Measurements from ENCODE around the gene KRT15. TPM values are rescaled to one million over a fixed set of nuclear protein-coding genes. Genes with fewer than 3 reads are reported as not detected.

Gene KRT15
- total and polyA plus RNA-seq, 2 of the 8 experiments (the other 6 are each of a cell fraction or from before 2014, with no cell fraction given), result 0.11 to 0.13 TPM

GRCh38 chr17:41490000-41490990, 28.4 kb downstream of the KRT15 start:
- 86% methylated on average over 10 of the region's 10 CpGs; no CpG with 5 or more reads in 1 of the 2 experiments for WGBS, 2 experiments (ENCODE audit: extremely low coverage in 1 of 2, insufficient coverage in 1 of 2, insufficient read length in 1 of 2, insufficient replicate concordance in 2 of 2, low coverage in 1 of 2, low lambda C conversion rate in 2 of 2, missing lambda C conversion rate in 1 of 2)
- H3K4me3 ChIP-seq (ENCODE audit: extremely low read depth in 1 of 4, insufficient read depth in 2 of 4, low read depth in 3 of 4, low read length in 4 of 4), result no peak overlapping the region
- H2BK120ac ChIP-seq (replicated peaks; ENCODE audit: low read depth, low read length), result no peak overlapping the region
- POLR2A ChIA-PET (ENCODE audit: partially characterized antibody), result interaction anchor here (0.6 to 1.3 kb wide), 4 partner anchors 10 to 199 kb away, joined by 3 to 5 read pairs (median 3); partner anchors contain the start of gene EIF1
- H4K5ac ChIP-seq (ENCODE audit: insufficient read length, low read depth, low read length), result no peak overlapping the region
- no peak overlapping the region for H3K4me2 ChIP-seq (ENCODE audit: insufficient read depth in 1 of 2, low read depth in 2 of 2, low read length in 2 of 2)
- no peaks in the 10 kb centered on the region for H3K9me3 ChIP-seq (ENCODE audit: insufficient read depth in 2 of 2, low read depth in 1 of 2, low read length in 1 of 2)
- H3K14ac ChIP-seq (ENCODE audit: insufficient read length), result no peak overlapping the region
- CTCF ChIA-PET (ENCODE audit: partially characterized antibody), result interaction anchor here (0.6 to 33.9 kb wide), 14 partner anchors 8 to 665 kb away, joined by 3 to 427 read pairs (median 3); partner anchors contain the start of gene KRT35
- no peaks in the 10 kb centered on the region for H3K79me1 ChIP-seq (ENCODE audit: low read depth, low read length)
- H3K23ac ChIP-seq (ENCODE audit: insufficient read length), result no peak overlapping the region
- H3K79me2 ChIP-seq (ENCODE audit: control insufficient read depth in 1 of 2, insufficient read depth in 2 of 2, low read length in 2 of 2), result no peaks in the 10 kb centered on the region
- no peak overlapping the region for H4K91ac ChIP-seq (replicated peaks; ENCODE audit: insufficient read length, low read length)
- H2AK5ac ChIP-seq (ENCODE audit: low read depth, low read length), result no peak overlapping the region
- no peak overlapping the region for H3K27ac ChIP-seq (ENCODE audit: low read depth, low read length)
- no peak overlapping the region for H3K56ac ChIP-seq (replicated peaks; ENCODE audit: insufficient read length, low read depth, low read length)
- H3K23me2 ChIP-seq (ENCODE audit: low read depth, low read length), result no peaks in the 10 kb centered on the region
- H3K36me3 ChIP-seq (ENCODE audit: control insufficient read depth in 2 of 4, insufficient read depth in 4 of 4, low read length in 3 of 4), result no peaks in the 10 kb centered on the region
- H2BK5ac ChIP-seq (ENCODE audit: low read depth, low read length), result no peak overlapping the region
- no peak overlapping the region for H2BK15ac ChIP-seq (ENCODE audit: low read length)
- no peak overlapping the region for H2BK12ac ChIP-seq (ENCODE audit: low read depth, low read length)
- no peak overlapping the region for H2AFZ ChIP-seq (ENCODE audit: low read length)
- no peak overlapping the region for H4K8ac ChIP-seq (ENCODE audit: extremely low read depth, insufficient read depth, low read length)
- H3K27me3 ChIP-seq (replicated peaks in 1 of 4; ENCODE audit: control insufficient read depth in 3 of 4, extremely low read depth in 1 of 4, insufficient read depth in 3 of 4, low read length in 3 of 4), result peaks cover 0 to 12% (median 6%) of the 10 kb centered on the region in 4 experiments; a peak in 6 of 7 replicates
- no peak overlapping the region for H3K9ac ChIP-seq (replicated peaks in 1 of 4; ENCODE audit: extremely low read depth in 1 of 4, low read depth in 3 of 4, low read length in 3 of 4)
- DNase-seq (ENCODE audit: low read depth in 1 of 2, low spot score in 2 of 2) (no peak), FAIRE-seq (no peak)
- H3K4ac ChIP-seq (replicated peaks; ENCODE audit: insufficient read length, low read depth, low read length), result no peak overlapping the region
- no peak overlapping the region for H3K18ac ChIP-seq (ENCODE audit: extremely low read depth, low read length)
- no peak overlapping the region for H2BK20ac ChIP-seq (ENCODE audit: low read length)
- no peaks in the 10 kb centered on the region; a peak in 2 of 7 replicates for H3K4me1 ChIP-seq (replicated peaks in 1 of 4; ENCODE audit: control insufficient read depth in 3 of 4, insufficient read depth in 4 of 4, low read length in 3 of 4)
- H4K20me1 ChIP-seq (replicated peaks in 1 of 2; ENCODE audit: control insufficient read depth in 1 of 2, insufficient read depth in 2 of 2, low read length in 2 of 2), result no peaks in the 10 kb centered on the region
- TF ChIP-seq ASH2L (IDR thresholded peaks at IDR 0.05; ENCODE audit: low read length) (no peak), E2F6 (IDR thresholded peaks at IDR 0.05) (no peak), POLR2AphosphoS5 (IDR thresholded peaks at IDR 0.05; ENCODE audit: low read depth, low read length) (no peak)
